GM21825 (cell line): ENCODE results near the gene SPPL3.
A peak's percentile ranks its signal among the peaks of the same experiment; 100 is the strongest.
"Not testable (repeated sequence)": the region's sequence is repeated elsewhere in the genome, so short reads cannot be mapped to it uniquely, and the experiment has no call there.

Experiments
- ATAC-seq: cut with Tn5 transposase; IDR thresholded peaks from one replicate; pipeline ENCODE4 v1.9.1; 2021; ENCODE audit warnings: mild to moderate bottlenecking, moderate library complexity; ENCODE audit not compliant: unreplicated experiment

The SPPL3 gene

DNA sequence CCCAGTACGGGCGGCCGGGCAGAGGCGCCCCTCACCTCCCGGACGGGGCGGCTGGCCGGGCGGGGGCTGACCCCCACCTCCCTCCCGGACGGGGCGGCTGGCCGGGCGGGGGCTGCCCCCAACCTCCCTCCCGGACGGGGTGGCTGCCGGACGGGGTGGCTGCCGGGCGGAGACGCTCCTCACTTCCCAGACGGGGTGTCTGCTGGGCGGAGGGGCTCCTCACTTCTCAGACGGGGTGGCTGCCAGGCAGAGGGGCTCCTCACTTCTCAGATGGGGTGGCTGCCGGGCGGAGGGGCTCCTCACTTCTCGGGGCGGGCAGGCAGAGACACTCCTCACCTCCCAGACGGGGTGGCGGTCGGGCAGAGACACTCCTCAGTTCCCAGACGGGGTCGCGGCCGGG is 172.0 kb downstream of the SPPL3 start:
- ATAC-seq, result not testable (repeated sequence)

DNA sequence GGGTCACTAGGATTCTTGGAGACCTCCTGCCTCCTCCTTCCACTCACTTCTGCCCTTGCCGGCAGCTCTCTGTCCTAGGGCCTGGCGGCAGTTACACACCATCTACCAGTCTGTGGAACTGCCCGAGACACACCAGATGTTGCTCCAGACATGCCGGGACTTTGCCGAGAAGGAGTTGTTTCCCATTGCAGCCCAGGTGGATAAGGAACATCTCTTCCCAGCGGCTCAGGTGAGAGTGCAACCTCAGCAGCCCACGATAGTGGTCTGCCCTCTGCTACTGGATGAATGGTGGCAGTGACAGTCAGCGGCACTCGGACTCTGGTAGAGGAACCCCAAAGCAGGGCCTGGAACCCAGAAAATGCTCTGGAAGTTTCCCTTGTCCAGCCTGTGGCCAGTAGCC is 177.2 kb downstream of the SPPL3 start:
- ATAC-seq, result no peak

DNA sequence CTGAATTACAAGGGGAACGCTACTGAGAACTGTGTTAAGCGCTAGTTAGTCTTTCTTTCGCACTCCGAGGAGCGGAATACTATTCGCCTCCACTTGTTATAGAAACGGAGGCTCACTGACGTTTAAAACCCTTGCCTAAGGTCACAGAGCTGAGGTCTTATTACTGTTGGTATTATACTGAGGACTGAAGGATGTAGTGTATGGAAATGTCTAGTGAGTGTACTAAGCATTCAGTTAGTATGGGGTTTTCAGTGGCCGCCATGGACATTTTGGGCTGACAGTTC is 177.7 kb downstream of the SPPL3 start:
- no peak for ATAC-seq

DNA sequence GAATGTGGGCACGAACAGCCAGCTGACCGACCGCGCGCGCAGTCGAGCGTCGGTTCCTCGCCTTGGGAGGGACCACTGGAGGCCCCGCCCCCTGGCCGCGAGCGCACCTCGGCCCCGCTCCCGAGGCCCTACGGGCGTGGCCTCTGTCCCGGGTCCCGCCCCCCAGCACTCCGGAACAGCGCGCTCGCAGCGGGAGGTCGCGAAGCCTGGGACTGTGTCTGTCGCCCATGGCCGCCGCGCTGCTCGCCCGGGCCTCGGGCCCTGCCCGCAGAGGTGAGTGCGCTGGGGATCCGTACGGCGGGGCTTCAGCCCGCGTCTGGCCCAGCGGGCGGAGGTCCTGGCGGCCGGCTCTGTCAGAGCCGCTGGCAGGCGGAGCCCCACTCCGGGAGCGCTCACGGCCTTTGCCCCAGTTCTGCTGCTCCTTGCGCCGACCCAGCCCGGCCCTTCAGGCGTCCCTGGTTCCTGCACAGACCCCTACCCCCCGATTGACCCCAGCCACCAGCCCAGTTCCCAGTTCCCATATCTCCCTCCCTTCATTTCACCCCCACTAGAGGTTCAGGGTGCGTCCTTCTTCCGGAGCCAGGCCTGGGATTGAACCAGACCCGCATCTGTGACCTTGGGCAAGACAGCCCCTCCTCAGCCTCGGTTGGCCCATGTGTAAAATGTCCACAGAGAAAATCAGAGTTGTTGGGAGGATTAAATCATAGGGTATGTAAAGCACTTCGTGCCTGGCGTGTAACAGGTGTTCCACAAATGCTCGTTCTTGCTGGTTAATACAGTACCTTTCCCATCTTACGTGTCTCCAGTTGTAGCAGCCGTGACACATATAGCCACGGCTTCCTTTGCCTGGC is 178.3 kb downstream of the SPPL3 start, which contains the start of gene ACADS:
TSS of gene ACADS (plus strand) at position 168 of the 851 bp plus-strand sequence. CDS start at position 228, 60 bp downstream.
- ATAC-seq, result peak; percentile 94

DNA sequence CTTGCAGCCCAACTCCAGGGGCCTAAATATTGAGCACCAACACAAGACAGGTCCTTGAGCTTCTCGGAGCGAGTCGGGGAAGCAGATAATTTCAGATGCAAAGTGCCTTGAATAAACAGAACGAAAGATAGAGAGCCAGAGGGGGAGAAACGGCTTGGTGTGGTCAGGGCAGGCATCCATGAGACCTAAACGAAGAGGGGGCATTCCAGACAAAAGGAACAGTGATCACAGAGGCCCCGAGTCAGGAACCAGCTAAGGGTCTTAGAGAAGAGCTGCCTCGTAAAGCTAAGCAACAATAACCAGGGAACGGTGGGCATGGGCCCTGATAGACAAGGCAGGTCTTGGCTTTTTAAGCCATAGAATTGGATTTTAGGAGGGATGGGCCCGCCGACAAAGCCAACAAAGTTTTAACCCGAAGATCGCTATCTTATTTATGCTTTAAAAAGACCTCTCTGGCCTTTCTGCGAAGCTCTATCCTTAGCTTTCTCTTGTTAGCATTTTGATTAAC is 179.0 kb downstream of the SPPL3 start:
- no peak for ATAC-seq

DNA sequence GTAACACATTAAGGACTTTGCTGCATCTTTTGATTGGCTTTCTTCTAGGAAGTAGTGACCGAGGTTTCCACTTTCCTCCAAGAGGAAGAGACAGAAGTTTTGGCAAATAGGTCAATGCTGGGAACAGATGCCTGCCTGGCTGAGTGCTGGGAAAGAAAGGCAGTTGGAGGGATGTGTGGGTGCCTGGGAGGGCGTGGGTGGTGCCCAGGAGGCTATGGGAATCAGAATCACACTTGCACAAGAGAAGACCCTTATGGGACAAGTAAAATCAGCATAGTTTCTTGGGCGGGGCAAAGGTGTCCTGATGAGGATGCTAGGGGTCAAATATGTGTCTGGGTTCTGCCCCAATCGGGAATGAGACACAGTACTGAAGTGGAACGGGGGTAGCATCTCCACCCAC is 179.4 kb downstream of the SPPL3 start:
- ATAC-seq, result no peak

- no peak for ATAC-seq
Measured at GRCh38 chr12:120722784-120723183, 181.4 kb downstream of the SPPL3 start.

DNA sequence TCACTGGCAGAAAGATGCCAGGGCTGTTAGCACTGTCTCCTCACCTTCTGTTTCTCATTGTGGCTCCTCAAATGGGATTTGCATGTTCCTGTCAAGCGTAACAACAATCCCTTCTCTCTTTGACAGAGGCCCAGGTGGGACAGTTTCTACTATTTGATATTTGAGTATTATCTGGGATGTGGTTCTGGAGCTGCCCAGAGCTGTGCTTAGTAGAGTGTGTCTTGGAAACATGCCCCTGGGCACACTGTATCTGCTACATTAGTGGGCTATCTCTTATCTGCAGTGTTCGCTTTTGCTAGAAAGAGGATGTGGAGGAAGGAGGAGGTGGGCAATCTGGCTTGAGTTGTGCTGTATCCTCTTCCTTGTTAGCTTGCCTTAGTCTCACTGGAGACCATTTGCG is 182.3 kb downstream of the SPPL3 start:
- no peak for ATAC-seq

- ATAC-seq, result no peak
Measured at GRCh38 chr12:120720987-120721801, 183.0 kb downstream of the SPPL3 start.

DNA sequence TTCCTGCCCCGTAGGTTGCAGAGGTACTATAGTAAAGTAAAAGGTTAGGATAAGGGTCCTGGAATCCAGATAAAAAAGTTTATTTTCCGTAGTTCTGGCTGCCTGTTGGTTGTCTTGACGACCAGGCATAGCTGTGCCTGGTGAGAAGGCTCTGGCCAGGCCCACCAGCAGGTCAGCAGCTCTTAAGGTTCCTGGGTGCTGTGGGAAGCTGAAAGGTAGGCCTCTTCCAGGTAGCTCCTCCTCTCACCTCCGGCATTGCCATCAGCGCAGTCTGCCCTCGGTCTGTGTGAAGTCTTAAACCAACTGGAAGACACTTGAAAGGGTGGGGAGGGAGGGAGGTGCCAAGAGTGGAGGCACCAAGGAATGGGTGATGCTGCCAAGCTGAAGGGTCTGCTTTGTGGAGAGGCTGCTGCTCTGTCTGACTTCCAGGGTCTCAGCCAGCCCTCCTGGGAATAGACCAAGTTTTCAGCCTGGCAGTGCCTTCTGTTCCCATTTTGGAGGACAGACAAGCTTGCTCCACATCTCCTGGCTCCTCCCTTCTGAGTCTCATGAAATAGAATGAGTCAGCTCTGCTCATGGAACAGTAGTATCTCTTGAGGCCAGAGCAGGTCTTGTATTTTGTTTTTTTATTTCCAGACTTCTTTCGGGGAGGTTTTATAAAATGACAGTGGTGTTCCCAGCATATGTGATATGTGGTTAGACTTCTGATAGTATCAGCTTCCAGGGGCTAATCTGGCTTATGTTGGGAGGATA is 183.7 kb downstream of the SPPL3 start:
- ATAC-seq, result no peak

DNA sequence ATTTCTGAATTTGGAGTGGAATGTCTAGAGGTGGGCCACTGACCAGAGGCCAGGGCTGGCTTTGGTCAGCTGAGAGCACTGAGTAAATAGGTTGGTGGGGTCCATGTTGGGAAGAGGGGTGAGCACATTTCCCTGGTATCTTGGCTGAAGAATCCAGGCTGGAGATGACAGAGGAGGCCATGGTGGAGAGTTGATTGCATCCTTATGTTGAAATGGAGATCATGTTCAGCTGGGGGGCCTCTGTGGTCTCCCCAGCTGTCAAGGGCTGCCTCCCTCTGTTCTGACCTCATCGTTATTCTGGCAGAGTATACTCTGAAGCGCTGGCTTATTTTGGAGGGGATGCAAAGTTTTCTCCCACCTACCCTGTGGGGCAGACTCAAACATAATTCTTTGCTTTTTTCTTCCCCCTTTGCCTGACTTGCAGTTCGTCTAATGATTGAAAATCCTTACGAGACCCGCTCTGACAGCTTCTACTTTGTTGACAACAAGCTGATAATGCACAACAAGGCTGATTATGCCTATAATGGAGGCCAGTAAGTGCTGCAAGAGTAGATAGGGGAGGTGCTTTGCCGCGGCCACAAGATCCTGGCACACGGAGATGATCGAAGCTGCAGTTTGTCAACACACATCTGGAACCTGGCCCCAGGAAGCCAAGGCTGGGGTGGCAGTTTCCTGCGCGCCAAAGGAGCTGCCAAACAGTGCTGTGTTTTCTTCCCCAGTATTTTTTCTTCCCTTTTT is 184.5 kb downstream of the SPPL3 start:
- no peak for ATAC-seq

- ATAC-seq, result no peak
Measured at GRCh38 chr12:120719072-120719471, 185.1 kb downstream of the SPPL3 start.

GRCh38 chr12:120718055-120718454 is 186.1 kb downstream of the SPPL3 start:
- ATAC-seq, result no peak

DNA sequence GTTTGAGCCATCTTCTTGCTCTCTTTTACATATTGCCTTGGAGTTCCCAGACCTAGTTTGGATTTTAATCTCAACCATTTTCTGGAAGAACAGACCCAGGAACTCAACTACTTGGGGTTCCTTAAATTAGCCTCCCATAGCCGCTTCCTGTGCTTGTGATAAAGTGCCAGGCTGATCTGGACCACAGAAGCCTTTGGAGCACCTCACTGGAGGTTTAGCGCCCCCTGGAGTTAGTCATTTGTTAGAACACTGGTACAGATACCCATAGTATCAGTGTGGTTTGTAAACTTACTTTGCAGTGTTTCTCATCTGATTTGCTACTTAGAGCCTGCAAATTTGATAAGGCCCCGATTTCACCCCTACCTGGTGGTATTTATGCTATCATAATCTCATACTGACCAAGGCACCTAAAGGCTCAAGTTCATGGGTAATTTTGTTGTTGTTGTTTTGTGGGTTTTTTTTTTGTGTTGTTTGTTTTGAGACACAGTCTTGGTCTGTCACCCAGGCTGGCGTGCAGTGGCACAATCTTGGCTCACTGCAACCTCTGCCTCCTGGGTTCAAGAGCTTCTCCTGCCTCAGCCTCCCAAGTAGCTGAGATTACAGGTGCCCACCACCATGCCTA is 190.2 kb downstream of the SPPL3 start:
- ATAC-seq, result peak; percentile 41

DNA sequence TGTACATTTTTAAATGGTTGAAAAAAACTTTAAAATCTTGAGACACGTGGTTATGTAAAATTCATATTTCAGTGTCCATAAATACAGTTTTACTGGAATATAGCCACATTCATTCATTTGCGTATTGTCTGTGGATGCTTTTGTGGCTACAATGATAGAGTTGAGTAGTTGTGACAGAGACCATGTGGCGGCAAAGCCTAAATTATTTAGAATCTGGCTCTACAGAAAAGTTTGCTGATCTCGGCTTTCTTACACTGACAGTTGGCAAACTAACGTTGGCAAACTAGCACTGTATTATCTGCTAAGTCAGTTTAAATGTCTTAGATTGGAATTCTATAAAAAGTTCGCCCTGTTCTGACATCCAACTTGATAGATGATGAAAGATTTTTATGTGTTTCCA is 191.5 kb downstream of the SPPL3 start:
- no peak for ATAC-seq
